ENCODE results near the gene EHMT1.
"Not testable (repeated sequence)": the region's sequence is repeated elsewhere in the genome, so short reads cannot be mapped to it uniquely, and the experiment has no call there.

EHMT1 gene

DNA sequence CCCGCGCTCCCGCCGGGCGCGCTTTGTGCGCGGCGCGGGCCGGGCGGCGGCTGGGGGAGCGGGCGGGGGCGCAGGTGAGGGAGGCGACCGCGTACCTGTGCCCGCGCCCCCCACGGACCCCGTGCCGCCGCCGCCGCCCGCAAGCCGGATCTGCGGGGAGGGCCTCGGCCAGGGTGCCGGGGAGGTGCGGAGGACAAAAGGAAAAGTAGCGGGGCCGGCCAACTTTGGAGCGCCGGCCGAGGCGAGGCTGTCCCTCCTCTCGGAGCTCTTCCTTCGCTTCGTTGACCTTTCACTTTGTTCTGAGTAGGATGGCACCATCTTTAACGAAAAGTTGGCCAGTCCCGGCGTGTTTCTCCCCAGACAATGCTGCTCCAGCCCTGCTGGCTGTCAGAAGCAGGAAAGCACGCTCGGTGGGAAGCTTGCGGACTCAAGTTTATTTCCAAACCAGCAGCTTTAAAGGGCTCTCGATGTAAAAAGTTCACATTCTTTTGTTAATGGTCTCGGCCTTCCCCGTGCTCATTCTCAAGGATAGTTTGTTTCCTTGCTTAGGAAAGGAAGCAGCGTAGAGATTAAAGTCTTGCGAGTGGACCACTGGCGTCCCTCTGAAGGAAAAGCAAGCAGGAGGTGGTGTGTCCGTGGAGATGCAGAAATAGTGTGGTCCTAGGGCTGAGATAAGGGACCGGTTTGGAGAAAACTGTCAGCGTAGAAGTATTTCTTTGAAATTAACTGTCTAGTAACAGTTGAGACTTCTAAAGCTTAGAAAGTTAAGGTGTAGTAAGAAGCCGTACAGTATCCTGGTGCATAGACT, 639 bp downstream of the EHMT1 start:
- DNase-seq = no peak

DNA sequence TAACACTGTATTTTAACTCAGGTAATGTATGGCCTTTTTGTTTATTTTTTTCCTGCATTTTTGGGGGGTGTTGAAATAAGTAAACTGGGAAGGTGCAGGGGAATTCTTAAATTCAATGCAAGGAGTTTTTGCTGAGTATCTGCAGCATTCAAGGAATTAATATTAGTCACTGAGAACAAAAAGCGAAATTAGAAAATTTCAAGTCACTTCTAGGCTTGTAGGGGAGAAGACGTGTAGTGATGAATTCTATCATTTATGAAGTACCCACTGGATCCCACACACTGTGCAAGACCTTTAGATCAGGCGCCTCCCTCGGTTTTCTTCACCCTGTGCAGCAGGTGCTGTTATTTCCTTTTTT, 1.2 kb downstream of the EHMT1 start:
- no peak for DNase-seq

DNA sequence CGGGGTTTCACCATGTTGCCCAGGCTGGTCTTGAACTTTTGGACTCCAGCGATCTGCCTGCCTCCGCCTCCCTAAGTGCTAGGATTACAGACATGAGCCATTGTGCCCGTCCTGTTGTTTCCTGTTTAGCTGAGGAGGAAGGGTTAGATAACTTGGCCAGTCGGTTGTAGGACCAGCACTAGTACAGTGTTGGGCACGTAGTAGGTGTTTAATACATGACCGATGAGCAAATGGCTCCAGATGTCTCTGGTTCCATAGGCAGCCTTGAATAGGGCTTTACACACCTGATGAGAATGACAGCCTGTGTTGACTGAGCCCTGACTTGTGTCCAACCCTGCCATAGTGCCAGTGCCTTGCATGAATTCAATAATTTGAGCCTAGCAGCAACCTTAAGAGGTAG, 1.8 kb downstream of the EHMT1 start:
- no peak for DNase-seq

DNA sequence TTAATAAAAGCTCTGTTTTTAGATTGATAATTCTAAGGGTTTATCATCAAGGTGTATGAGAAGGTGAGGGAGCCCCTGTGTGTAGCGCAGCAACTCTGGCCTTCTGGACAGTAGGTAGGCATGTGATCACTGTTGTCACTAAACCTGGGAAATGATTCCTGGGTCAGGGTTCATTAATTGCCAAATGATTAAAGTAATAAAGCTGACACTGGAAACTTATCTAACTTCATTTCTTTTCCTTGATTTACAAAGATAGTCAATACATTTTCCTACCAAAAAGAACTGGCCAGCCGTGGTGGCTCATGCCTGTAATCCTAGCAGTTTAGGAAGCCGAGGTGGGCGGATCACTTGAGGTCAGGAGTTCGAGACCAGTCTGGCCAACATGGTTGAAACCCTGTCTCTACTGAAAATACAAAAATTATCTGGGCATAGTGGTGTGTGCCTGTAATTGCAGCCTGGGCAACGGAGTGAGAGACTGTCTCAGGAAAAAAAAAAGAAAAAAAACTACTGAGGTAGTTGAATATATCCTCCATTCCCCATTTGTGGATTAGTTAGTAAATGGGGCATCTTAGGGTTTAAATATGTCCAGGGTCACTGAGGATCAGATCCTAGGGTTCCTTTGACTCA, 2.4 kb downstream of the EHMT1 start:
- DNase-seq = no peak

DNA sequence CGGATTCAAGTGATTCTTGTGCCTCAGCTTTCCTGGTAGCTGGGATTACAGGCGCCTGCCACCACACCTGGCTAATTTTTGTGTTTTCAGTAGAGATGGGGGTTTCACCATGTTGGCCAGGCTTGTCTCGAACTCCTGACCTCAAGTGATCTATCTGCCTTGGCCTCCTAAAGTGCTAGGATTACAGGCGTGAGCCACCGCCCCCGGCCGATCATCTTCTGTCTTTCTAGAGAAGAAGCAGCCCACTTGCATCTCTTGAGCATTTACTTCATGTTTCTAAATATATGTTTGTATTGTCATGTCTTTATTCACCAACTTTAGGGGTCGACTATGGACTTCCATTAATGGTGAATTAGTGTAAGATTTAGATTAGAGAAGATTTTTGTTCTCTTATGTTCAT, 3.4 kb downstream of the EHMT1 start:
- DNase-seq = not testable (repeated sequence)

DNA sequence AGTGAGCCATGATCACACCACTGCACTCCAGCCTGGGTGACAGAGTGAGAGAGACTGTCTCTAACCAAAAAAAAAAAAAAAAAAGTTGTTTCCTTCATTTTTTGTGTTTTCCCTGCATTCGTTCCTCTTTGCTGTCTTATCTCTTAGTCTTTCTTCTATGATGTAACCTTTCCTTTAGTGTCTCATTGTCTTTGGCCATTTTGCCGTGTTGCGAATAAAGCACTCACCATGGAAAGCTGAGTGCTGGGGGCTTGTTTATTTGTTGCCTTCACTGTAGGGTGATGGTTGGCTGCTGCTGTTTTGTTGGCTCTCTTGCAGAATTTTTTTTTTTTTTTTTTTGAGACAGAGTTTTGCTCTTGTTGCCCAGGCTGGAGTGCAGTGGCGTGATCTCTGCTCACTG, 7.7 kb downstream of the EHMT1 start:
- no peak for DNase-seq

GRCh38 chr9:137627406-137627805, 8.6 kb downstream of the EHMT1 start:
- DNase-seq = not testable (repeated sequence)

GRCh38 chr9:137630126-137630525, 11.3 kb downstream of the EHMT1 start:
- DNase-seq = no peak

DNA sequence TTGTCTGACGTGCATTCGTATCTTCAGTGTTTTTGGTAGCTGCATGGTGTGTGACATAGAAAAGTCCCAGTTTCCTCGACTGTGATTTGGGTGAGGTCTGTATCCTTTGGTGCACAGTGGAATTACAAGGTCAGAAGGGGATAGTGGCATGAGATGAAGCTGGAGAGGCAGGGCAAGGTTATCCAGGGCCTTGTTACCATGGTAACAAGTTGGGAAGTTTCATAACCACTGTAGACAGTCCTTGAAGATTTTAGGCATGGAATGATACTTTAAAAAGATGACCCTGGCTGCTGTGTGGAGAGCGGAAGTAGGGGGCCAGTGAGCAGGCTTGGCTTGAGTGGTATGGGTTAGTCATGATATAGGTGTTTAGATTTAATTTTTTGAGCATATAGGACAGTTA, 11.9 kb downstream of the EHMT1 start:
- no peak for DNase-seq

DNA sequence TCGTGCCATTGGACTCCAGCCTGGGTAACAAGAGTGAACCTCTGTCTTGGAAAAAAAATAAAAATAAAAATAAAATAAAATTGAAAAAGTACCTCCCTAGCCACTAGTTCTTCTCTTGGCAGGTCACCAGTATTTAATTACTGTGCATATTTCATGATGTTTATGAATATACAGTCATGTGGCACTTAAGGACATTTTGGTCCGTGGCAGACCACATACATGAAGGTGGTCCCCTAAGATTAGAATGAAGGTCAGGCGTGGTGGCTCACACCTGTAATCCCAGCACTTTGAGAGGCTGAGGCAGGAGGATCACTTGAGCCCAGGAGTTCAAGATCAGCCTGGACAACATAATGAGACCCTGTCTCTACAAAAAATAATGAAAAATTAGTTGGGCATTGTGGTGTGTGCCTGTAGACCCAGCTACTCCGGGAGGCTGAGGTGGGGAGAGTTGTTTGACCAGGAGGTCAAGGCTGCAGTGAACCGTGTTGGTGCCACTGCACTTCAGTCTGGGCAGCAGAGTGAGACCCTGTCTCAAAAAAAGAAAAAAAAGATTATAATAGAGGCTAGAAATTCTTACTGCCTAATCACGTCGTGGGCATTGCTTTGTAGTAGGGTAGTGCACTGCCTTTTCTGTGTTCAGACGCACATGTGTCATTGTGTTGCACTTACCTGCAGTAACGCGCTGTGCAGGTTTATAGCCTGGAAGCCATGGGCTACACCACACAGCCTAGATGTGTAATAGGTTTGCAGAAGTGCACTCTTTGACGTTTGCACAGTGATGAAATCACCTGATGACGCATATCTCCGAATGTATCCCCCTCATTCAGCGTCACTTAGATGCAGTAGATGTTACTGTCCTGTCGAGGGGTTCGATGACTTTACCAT, 12.8 kb downstream of the EHMT1 start:
- no peak for DNase-seq

GRCh38 chr9:137632230-137633161, 13.7 kb downstream of the EHMT1 start:
- DNase-seq = no peak

DNA sequence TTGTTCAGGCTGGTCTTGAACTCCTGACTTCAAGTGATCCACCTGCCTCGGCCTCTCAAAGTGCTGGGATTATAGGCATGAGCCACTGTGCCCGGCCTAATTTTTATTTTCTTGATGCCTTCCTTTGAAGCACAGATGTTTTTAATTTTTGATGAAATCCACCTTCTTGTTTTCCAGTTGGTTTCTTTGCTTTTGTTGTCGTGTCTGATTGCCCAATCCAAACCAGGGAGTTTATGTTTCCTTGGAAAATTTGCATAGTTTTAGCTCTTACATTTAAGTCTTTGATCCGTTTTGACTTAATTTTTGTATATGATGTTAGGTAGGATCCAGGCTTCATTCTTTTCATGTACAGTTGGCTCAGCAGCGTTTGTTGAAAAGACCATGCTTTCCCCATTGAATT, 15.2 kb downstream of the EHMT1 start:
- no peak for DNase-seq

- DNase-seq = no peak
Measured at GRCh38 chr9:137638680-137639079, 19.9 kb downstream of the EHMT1 start.

DNA sequence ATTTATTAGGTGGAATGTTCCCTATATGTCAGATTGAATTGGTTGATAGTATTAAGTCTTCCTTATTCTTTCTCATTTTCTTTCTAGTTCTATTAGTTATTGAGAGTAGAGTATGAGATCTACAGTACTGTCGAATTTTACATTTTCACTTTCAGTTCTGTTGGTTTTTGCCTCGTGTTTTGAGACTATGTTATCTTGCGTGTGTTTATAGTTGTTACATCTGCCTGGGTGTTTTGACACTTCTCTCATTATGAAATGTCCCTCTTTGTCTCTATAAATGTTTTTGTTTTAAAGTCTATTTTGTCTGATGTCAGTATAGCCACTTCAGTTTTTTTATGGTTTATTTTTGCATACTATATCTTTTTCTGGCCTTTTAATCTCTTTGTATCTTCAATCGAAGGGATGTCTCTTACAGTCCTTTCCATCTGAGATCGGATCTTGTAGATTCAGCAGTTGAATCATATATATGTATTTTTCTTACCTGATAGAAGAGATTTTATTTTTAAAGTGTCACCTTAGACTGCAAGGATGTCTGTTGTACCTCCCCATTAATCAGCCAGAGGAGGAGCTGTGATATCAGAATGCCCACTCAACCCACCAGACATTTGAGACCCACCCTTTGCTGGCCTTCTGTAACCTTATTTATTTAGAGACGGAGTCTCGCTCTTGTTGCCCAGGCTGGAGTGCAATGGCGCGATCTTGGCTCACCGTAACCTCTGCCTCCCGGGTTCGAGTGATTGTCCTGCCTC, 20.7 kb downstream of the EHMT1 start:
- DNase-seq = no peak

GRCh38 chr9:137640862-137641261, 22.1 kb downstream of the EHMT1 start:
- DNase-seq = no peak

DNA sequence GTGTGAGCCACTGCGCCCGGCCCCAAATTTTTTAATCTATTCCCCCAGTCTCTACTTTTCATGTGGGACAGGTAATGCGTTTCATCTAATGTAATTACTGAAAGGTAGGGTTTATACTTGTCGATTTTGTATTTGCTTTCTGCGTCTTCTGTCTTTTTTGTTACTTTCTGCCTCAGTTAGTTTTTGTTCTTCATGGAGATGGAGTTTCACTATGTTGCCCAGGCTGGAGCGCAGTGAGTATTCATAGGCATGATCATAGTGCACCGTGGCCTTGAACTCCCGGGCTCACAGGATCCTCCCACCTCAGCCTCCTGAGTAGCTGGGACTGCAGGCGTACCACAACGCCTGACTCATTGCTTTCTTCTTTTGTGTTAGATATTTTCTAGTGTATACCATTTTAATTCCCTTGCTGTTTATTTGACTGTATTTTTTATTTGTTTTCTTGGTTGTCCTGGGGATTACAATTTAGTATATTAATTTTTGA, 23.4 kb downstream of the EHMT1 start:
- no peak for DNase-seq

GRCh38 chr9:137642892-137643291, 24.1 kb downstream of the EHMT1 start:
- DNase-seq = no peak

DNA sequence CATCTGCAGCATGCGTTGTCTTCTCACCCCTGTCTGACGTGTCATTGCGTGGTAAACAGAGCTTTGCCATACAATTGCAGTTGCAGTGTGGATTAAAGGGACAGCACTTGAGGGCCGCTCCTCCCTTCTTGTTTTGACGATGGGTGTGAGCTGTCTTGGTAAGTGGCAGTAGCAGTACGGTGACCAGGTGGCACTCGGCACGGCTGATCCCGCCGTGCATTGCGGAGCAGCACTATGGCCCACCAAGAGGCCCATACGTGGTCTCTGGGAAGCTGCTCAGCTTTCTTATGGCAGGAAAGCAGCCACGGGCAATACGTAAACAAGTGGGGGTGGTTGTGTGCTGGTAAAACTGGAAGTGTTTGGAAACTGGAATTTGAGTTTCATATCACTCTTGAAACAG, 25.1 kb downstream of the EHMT1 start:
- DNase-seq = no peak

DNA sequence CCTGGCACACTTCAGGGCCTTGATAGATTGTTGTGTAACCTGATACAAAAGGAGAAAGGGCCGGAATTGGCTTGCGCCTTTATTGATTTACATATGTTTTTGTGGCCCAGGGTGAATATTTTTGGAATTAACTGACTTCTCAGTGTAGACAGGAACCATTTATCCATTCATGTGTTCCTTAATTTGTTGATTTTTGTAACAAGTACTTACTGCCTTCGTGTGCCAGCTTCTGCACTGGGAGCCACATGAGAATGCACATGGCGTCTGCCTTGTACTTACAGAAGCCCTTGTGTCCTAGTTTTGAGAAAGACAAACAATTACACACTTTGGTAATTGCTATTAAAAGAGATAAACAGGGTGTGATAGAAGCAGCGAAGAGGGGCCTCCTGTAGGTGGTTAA, 26.4 kb downstream of the EHMT1 start:
- peak; percentile 79 for DNase-seq

DNA sequence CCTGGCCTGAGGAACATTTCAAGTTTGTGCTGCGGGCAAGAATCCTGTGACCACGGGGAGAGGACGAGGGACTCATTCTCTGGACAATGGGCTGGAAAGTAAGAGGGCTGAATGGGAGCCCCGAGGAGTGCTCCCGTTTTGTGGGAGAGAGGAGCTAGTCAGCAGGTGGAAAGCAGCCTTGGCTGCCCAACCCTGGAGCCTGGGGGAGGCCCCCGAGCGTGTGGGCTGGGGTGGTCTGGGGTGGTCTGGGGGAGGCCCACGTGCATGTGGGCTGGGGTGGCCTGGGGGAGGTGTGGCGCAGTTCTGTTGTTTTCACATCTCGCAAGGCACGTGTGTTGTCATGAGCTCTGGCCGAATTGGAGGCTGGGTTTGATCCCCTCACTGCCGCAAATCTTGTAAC, 27.5 kb downstream of the EHMT1 start:
- DNase-seq = no peak

GRCh38 chr9:137647096-137647714, 28.4 kb downstream of the EHMT1 start:
- DNase-seq = no peak

All from NCI-H774 (cell line).